Dermis blood vessel endothelial cell (primary cell): ENCODE data around the gene RPUSD2. TPM values are rescaled to one million over a fixed set of nuclear protein-coding genes. Genes with fewer than 3 reads are reported as not detected.
"Not testable (repeated sequence)": the region's sequence is repeated elsewhere in the genome, so short reads cannot be mapped to it uniquely, and the experiment has no call there.

ENCODE experiments used
- DNase-seq: peaks from one replicate; pipeline ENCODE4 v3.0.0; 2010
- total RNA-seq: library from RNA; depleted of rRNA; stranded (reverse); fragments of >200 nt; gene quantifications from 2 replicates; pipeline ENCODE4 v1.2.3, GENCODE V29; 2014

RPUSD2 gene
- total RNA-seq, 1 donor from 2014 or later = 14.0 TPM

DNA sequence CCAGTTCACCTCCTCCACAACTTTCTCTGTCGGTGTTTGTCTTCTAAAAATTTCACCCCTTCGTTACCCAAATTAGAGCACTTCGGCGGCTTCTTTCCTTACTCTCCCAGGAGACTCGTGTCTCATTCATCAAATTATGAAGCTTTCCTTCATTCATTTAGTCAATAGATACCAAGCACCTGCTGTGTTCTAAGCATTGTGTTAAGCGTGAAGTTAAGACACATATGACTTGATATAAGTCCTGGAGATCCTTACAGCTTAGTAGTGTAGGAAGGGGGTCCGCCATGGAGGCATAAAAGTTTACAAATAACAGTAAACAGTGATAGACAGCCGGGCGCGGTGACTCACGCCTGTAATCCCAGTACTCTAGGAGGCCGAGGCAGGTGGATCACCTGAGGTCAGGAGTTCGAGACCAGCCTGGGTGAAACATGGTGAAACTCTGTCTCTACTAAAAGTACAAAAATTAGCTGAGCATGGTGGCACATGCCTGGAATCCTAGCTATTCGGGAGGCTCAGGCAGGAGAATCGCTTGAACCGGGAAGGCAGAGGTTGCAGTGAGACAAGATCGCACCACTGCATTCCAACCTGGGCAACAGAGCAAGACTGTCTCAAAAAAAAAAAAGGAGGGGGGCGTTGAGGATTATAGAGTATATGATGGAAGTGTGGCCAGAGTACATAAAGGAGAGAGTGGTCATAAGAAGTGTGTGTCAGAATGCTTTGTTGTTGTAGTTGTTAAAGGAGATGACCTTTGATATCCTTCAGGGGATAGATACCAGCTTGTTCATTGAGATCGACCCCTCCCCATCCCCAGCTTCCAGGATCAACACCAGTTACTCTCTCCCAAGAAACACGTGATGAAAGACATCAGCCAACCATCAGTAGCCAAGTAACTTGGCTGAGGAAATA is 3.5 kb upstream of the RPUSD2 start:
- peak; percentile 5 for DNase-seq

DNA sequence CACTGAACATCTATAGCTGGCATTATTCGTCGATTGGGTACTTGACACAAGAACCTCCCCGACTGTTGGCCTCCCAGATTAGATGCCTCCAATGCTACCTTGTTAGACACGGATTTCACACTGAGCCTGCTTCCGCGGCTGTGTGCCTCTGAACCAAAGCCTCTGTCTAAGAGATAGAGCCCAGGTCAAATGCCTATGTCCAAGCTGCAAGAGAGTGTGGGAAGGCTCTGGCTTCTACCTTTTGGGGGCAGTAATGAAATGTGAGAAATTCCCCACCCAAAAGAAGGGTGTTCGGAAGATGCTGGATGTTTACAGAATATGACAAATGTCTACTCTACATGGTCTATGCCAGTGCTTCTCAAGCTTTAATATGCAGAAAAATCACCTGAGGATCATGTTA is 2.0 kb upstream of the RPUSD2 start:
- peak; percentile 33 for DNase-seq

DNA sequence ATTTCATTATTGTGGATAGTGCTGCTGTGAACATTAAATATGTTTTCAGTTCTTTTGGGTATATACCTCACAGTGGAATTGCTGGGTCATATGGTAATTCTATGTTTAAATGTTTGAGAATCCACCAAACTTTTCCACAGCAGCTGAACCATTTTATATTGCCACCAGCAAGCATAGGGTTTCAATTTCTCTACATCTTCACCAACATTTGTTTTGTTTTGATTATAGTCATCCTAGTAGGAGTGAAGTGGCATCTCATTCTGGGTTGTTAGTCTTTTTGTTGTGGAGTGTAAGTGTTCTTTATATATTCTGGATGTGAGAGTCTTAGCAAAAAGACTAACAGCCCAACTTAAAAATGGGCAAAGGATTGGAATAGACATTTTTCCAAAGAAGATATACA is 6.0 kb downstream of the RPUSD2 start:
- no peak for DNase-seq

DNA sequence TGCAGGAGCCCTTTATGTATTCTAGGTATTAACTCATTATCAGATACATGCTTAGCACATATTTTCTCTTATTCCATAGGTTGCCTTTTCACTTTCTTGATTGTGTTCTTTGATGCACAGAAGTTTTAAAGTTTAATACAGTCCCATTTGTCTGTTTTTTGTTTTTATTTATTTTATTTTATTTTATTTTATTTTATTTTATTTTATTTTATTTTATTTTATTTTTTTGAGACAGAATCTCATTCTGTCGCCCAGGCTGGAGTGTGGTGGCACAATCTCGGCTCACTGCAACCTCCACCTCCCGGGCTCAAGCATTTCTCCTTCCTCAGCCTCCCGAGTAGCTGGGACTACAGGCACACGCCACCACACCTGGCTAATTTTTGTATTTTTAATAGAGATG is 7.8 kb downstream of the RPUSD2 start:
- not testable (repeated sequence) for DNase-seq

- no peak for DNase-seq
Observed at GRCh38 chr15:40578892-40579291, 9.8 kb downstream of the RPUSD2 start.

- not testable (repeated sequence) for DNase-seq
Observed at GRCh38 chr15:40581796-40582195, 12.7 kb downstream of the RPUSD2 start.

DNA sequence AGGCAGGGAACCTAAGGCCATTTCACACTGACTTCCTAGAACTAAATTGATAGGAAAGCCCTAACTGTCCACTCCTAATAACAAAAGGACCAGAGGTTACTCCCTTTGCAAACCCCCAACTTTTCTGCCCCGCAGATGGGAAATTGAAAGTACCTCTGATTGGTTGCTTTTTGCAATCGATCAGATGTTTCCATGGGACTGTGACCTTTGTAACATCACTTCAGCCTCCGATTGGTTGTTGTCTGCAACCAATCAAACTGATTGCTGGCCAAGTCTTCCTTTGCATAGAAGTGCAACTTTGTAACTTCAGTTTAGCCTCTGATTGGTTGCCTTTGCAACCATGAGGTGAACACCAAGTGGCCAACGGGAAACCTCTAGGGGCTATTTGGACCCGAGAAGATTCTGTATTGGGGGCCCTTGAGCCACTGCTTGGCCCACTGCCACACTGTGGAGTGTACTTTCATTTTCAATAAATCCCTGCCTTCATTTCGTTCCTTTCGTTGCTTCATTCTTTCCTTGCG is 13.7 kb downstream of the RPUSD2 start:
- peak; percentile 22 for DNase-seq

GRCh38 chr15:40584191-40584590 is 15.1 kb downstream of the RPUSD2 start:
- no peak for DNase-seq

DNA sequence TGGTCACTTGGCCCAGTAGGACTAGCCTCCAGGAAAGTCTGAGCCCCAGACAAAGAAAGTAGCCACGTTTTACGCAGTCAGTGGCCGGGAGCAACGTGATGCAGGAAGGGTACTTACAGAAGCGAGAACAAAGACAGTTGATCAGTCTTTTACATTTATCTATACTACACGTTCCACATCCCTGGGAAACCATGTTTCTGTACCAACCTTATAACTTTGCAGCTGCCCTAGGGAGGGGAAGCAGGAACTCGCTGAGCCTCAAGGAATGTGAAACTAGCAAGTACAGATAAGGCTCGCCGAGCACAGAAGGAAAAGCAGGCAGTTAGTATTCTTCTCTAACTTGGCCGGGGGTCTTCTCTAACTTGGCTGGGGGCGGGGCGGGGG is 21.6 kb downstream of the RPUSD2 start:
- DNase-seq = no peak

- DNase-seq = no peak
Observed at GRCh38 chr15:40591389-40591788, 22.3 kb downstream of the RPUSD2 start.

GRCh38 chr15:40593165-40593564 is 24.1 kb downstream of the RPUSD2 start:
- no peak for DNase-seq

- DNase-seq = peak; percentile 97
Observed at GRCh38 chr15:40593588-40594428, 24.7 kb downstream of the RPUSD2 start, which contains the start of gene KNL1. TSS of gene KNL1 (plus strand) at chr15:40594249. CDS start at chr15:40602932, 8,683 bp downstream.

- peak; percentile 63 for DNase-seq
Observed at GRCh38 chr15:40594429-40594836, 25.3 kb downstream of the RPUSD2 start.

DNA sequence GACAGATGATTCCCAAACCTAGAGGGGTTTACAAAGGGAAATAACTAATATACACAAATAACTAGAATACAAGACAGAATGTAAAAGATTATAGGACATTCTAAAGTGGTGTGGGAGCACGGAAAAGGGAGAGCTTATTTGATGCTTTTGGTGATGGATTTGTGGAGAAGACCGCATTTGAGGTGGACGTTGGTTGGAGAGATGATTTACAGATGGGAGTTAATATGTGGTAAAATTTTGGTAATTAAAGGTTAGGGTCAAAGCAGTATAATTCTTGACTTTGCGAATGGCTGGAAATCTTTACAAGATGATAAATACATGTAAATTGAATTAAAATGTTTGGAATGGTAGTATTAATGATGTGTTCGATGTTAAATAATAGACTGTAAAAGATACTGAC is 26.1 kb downstream of the RPUSD2 start:
- DNase-seq = peak; percentile 17

DNA sequence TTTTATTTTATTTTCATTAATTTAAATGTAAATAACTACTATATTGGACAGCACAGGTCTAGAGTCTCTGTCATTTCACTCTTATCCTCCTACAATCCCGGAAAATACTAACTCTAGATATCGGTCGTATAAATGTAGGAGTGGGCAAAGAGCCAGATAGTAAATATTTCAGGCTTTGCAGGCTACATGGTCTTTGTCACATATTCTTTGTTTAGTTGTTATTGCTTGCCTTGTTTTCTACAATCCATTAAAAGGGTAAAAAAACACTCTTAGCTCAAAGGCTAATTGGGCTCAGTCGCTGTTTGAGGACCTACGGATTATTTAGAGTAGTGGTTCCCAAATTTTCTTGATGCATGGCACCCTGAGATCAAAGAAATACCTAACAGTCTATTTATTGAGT is 26.7 kb downstream of the RPUSD2 start:
- DNase-seq = no peak

GRCh38 chr15:40597024-40597423 is 27.9 kb downstream of the RPUSD2 start:
- no peak for DNase-seq

DNA sequence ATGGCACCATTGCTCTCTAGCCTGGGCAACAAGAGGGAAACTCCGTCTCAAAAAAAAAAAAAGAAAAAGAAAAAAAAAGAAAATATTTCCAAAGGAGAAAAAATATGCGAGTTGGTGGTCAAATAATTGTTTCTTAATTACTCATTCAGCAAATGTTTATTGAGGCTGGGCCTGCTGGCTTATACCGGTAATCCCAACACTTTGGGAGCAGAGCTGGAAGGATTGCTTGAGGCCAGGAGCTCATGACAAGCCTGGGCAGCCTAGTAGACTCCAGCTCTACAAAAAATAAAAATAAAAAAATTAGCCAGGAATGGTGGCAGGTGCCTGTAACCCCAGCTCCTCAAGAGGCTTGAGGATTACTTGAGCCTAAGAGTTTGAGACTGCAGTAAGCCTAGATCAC is 29.0 kb downstream of the RPUSD2 start:
- no peak for DNase-seq

DNA sequence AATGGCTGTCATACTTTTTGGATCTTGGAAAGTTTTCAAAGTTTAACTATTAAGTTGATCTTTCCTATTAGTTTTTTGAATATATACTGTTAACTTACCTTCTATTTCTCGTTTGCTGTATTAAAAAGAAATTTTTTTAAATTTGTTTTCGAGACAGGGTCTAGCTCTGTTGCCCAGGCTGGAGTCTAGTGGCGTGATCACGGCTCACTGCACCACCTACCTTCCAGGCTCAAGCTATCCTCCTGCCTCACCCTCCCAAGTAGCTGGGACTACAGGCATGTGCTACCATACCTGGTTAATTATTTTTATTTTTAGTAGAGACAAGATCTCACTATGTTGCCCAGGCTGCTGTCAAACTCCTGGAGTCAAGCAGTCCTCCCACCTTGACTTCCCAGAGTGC is 29.6 kb downstream of the RPUSD2 start:
- DNase-seq = no peak

DNA sequence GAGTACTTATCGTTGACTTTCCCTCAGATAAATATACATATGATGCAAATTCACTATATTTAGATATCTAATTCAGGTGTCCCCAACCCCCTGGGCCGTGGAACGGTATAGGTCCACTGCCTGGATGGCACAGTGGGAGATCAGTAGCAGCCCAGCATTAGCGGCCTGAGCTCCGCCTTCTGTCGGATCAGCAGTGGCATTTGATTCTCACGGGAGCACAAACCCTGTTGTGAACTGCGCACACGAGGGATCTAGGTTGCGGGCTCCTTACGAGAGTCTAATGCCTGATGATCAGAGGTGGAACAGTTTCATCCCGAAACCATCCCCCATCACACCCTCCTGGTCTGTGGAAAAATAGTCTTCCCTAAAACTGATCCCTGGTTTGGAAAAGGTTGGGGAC is 31.9 kb downstream of the RPUSD2 start:
- no peak for DNase-seq

GRCh38 chr15:40603935-40604334 is 34.8 kb downstream of the RPUSD2 start:
- no peak for DNase-seq

- no peak for DNase-seq
Observed at GRCh38 chr15:40613080-40613479, 44.0 kb downstream of the RPUSD2 start.

DNA sequence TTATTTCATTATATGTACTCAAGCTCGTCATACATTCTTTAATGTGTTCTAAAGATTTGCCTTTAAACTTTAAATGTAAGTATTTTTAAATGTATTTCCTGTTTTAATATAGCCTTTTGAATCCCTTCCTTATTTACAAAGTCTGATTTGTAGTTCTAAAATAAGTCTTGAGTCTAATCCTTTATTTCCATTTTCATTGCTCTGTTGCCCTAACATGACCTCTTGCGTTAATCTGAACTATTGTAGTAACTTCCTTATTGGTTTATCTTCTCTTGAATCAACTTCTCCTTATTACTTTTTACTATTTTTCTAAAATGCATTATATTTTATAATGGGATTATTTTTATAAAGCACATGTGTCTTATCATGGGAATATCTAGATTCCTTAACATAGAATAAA is 48.9 kb downstream of the RPUSD2 start:
- no peak for DNase-seq

DNA sequence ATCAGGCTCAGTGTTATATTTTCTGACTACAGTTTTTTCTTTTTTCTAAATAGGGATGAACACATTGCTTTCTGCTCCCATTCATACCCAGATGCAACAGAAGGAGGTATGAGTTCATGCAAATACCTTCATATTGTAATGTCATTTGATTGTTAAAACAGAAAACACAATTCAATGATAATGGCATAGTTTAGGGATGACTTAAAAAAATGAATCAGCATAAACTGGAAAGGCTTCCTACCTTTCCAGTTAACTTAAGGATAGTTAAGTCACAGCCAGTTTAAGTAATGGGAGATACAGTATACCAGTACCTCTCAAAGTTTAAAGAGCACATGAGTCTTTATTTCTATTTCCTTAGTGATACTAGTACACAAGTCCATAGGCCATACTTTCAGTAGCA is 49.8 kb downstream of the RPUSD2 start:
- no peak for DNase-seq
